ENCODE data around the gene ICA1. TPM values are rescaled to one million over a fixed set of nuclear protein-coding genes. Genes with fewer than 3 reads are reported as not detected.

The ICA1 gene
- total and polyA plus RNA-seq, 7 donors: 1.6 to 4.1 (median 2.3) TPM

- Histone ChIP-seq H3K27ac (no peak overlapping the region), H3K9me3 (no peaks in the 10 kb centered on the region), H3K27me3 (ENCODE audit: insufficient read depth in 3 of 3, low read length in 2 of 3) (no peaks in the 10 kb centered on the region), H3K36me3 (ENCODE audit: insufficient read depth in 1 of 2, low read depth in 1 of 2) (no peaks in the 10 kb centered on the region), H3K4me1 (peaks cover 18% of the 10 kb centered on the region), H3K4me3 (no peak overlapping the region)
- ATAC-seq (no peak), DNase-seq (no peak)
- intact Hi-C loops (cut with DNase I): no loop called here
- WGBS, 3 donors: 63 to 72% (median 63%) methylated on average over 10 of the region's 10 CpGs
- no peak for TF ChIP-seq CTCF (IDR thresholded peaks at IDR 0.05)
These were observed 85.4 kb downstream of the ICA1 start for GRCh38 chr7:8176370-8177081.

- Histone ChIP-seq H3K4me3 (no peak overlapping the region), H3K36me3 (ENCODE audit: insufficient read depth in 1 of 2, low read depth in 1 of 2) (no peaks in the 10 kb centered on the region), H3K4me1 (peaks cover 18% of the 10 kb centered on the region), H3K27me3 (ENCODE audit: insufficient read depth in 3 of 3, low read length in 2 of 3) (no peaks in the 10 kb centered on the region), H3K27ac (no peak overlapping the region), H3K9me3 (no peaks in the 10 kb centered on the region)
- ATAC-seq: no peak
- no peak for DNase-seq
- intact Hi-C loops (cut with DNase I): no loop called here
- WGBS, 3 donors: 82 to 83% (median 83%) methylated on average over 6 of the region's 6 CpGs
- no peak for TF ChIP-seq CTCF (IDR thresholded peaks at IDR 0.05)
These were observed 86.0 kb downstream of the ICA1 start for GRCh38 chr7:8175929-8176369.

GRCh38 chr7:8172372-8173354 is 89.3 kb downstream of the ICA1 start:
- Histone ChIP-seq H3K4me1 (peaks cover 18% of the 10 kb centered on the region), H3K27ac (peak overlapping the region; percentile 87), H3K27me3 (ENCODE audit: insufficient read depth in 3 of 3, low read length in 2 of 3) (no peaks in the 10 kb centered on the region), H3K36me3 (ENCODE audit: insufficient read depth in 1 of 2, low read depth in 1 of 2) (no peaks in the 10 kb centered on the region), H3K4me3 (peak overlapping the region; percentile 41), H3K9me3 (no peaks in the 10 kb centered on the region)
- WGBS, 3 donors: 27 to 41% (median 30%) methylated on average over 5 of the region's 5 CpGs
- no peak for DNase-seq
- peak; percentile 86 to 98 (median 92) for ATAC-seq
- intact Hi-C loops (cut with DNase I): no loop called here
- no peak for TF ChIP-seq CTCF (IDR thresholded peaks at IDR 0.05)

- WGBS, 3 donors: 91 to 98% (median 93%) methylated on average over 1 of the region's 1 CpG
- Histone ChIP-seq H3K36me3 (ENCODE audit: insufficient read depth in 1 of 2, low read depth in 1 of 2) (no peaks in the 10 kb centered on the region), H3K4me3 (no peak overlapping the region), H3K4me1 (peaks cover 18% of the 10 kb centered on the region), H3K27me3 (ENCODE audit: insufficient read depth in 3 of 3, low read length in 2 of 3) (no peaks in the 10 kb centered on the region), H3K27ac (no peak overlapping the region), H3K9me3 (no peaks in the 10 kb centered on the region)
- ATAC-seq (no peak), DNase-seq (no peak)
- intact Hi-C loops (cut with DNase I): no loop called here
- no peak for TF ChIP-seq CTCF (IDR thresholded peaks at IDR 0.05)
These were observed 92.8 kb downstream of the ICA1 start for GRCh38 chr7:8169171-8169570.
